Measurements from ENCODE around the gene RSPO3.

DNA sequence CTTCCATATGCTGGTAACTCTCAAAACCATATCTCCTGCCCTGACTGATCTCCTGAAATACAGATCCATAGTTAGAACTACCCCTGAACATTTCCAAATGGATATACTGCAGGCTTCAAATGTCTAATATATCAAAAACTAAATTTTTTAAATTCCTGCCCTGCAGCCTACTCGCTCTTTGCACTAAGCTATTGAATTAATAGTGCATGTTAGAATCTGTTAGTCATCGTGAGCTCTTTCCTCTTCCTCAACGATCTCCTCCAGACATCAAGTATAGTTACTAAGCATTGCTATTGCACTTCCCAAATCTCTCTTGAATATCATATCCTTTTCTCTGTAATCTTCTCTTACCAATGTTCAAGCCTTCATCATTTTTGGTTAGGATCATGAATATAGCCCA is 26.0 kb upstream of the RSPO3 start:
- TF ChIP-seq, protein P1, sequence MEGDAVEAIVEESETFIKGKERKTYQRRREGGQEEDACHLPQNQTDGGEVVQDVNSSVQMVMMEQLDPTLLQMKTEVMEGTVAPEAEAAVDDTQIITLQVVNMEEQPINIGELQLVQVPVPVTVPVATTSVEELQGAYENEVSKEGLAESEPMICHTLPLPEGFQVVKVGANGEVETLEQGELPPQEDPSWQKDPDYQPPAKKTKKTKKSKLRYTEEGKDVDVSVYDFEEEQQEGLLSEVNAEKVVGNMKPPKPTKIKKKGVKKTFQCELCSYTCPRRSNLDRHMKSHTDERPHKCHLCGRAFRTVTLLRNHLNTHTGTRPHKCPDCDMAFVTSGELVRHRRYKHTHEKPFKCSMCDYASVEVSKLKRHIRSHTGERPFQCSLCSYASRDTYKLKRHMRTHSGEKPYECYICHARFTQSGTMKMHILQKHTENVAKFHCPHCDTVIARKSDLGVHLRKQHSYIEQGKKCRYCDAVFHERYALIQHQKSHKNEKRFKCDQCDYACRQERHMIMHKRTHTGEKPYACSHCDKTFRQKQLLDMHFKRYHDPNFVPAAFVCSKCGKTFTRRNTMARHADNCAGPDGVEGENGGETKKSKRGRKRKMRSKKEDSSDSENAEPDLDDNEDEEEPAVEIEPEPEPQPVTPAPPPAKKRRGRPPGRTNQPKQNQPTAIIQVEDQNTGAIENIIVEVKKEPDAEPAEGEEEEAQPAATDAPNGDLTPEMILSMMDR (IDR thresholded peaks at IDR 0.05) = no peak
- no peak for TF ChIP-seq POLR2A (IDR thresholded peaks at IDR 0.05)

Measured in Peyer's patch (tissue), 4 donors.